Uterus (tissue), 4 donors: ENCODE data around the gene SERPINA5. TPM values are rescaled to one million over a fixed set of nuclear protein-coding genes. Genes with fewer than 3 reads are reported as not detected.

Experiments
- DNase-seq, 2 donors: peaks; one replicate each; pipeline ENCODE4 v3.0.0-alpha.2; 2019 to 2020
- H3K27ac ChIP-seq, 2 donors: fragments of 200-600 bp; sonication (generic); 1 replicate in 1 of 2; 2 replicates in 1 of 2; pipeline ENCODE4 v1.5.1; 2016 to 2018
- H3K27me3 ChIP-seq, 2 donors: fragments of 200-600 bp; sonication (generic); one replicate each; pipeline ENCODE4 v1.5.1; 2018 to 2019; ENCODE audit warnings: control low read depth in 1 of 2
- H3K36me3 ChIP-seq, 2 donors: fragments of 200-600 bp; sonication (generic); one replicate each; pipeline ENCODE4 v1.5.1; 2019; ENCODE audit warnings: control low read depth in 1 of 2
- H3K4me1 ChIP-seq, 2 donors: fragments of 200-600 bp; sonication (generic); one replicate each; pipeline ENCODE4 v1.5.1; 2018 to 2019; ENCODE audit warnings: control low read depth in 1 of 2
- H3K4me3 ChIP-seq, 2 donors: fragments of 200-600 bp; sonication (generic); 1 replicate in 1 of 2; 2 replicates in 1 of 2; pipeline ENCODE4 v1.5.1; 2018 to 2019; ENCODE audit warnings: mild to moderate bottlenecking in 1 of 2
- H3K9me3 ChIP-seq, 2 donors: fragments of 200-600 bp; sonication (generic); one replicate each; pipeline ENCODE4 v1.5.1; 2019; ENCODE audit warnings: control low read depth in 1 of 2
- CTCF ChIP-seq, 4 experiments: fragments of 200-600 bp in 2 of 4; fragments of 450-650 bp in 2 of 4; sonication (generic) in 2 of 4; IDR thresholded peaks; one replicate each; pipeline ENCODE4 v1.5.1; 2016 to 2019; ENCODE audit warnings: antibody characterized with exemption in 4 of 4, mild to moderate bottlenecking in 2 of 4, moderate library complexity in 1 of 4
- POLR2A ChIP-seq, 2 donors: fragments of 450-650 bp; IDR thresholded peaks; one replicate each; pipeline ENCODE4 v1.6.1; 2016; ENCODE audit warnings: antibody characterized with exemption in 2 of 2, mild to moderate bottlenecking in 1 of 2, moderate library complexity in 1 of 2
- intact Hi-C: fragments of 100-400 bp; cut with DNase I; formaldehyde crosslinking; loops from one replicate; pipeline ENCODE4 v1.15.1; 2023; ENCODE audit warnings: low total_unique reads
- total RNA-seq, 4 donors: library from RNA; depleted of rRNA in 3 of 4; stranded (reverse); fragments of >200 nt in 3 of 4; gene quantifications; one replicate each; pipeline versions ENCODE4 v1.1.0 to v1.2.4, GENCODE V29; 2014 to 2023
- donor health status: DM: yes; HTN: yes; CAD: no.

Gene SERPINA5
- total RNA-seq, 4 donors from 2014 or later: under 0.01 to 19.6 (median 3.2) TPM

- Histone ChIP-seq H3K9me3 (no peaks in the 10 kb centered on the region), H3K4me3 (no peak overlapping the region), H3K27me3 (no peaks in the 10 kb centered on the region), H3K4me1 (no peaks in the 10 kb centered on the region), H3K27ac (no peak overlapping the region), H3K36me3 (no peaks in the 10 kb centered on the region)
- DNase-seq: no peak
- intact Hi-C loops: no loop called here
- TF ChIP-seq CTCF (IDR thresholded peaks at IDR 0.05) (no peak), POLR2A (IDR thresholded peaks at IDR 0.05) (no peak)
These were observed 49.8 kb downstream of the SERPINA5 start for GRCh38 chr14:94631050-94631449.

- intact Hi-C loops: no loop called here
- no peak for DNase-seq
- Histone ChIP-seq H3K27ac (no peak overlapping the region), H3K4me3 (no peak overlapping the region), H3K4me1 (no peaks in the 10 kb centered on the region), H3K27me3 (no peaks in the 10 kb centered on the region), H3K36me3 (no peaks in the 10 kb centered on the region), H3K9me3 (no peaks in the 10 kb centered on the region)
- TF ChIP-seq POLR2A (IDR thresholded peaks at IDR 0.05) (no peak), CTCF (IDR thresholded peaks at IDR 0.05) (no peak)
These were observed 50.5 kb downstream of the SERPINA5 start for GRCh38 chr14:94631536-94632304.

GRCh38 chr14:94632305-94632590 lies 51.0 kb downstream of the SERPINA5 start:
- intact Hi-C loops: no loop called here
- H3K27ac ChIP-seq: no peak overlapping the region
- no peaks in the 10 kb centered on the region for H3K4me1 ChIP-seq
- no peak for TF ChIP-seq POLR2A (IDR thresholded peaks at IDR 0.05)
- no peak overlapping the region for H3K4me3 ChIP-seq
- H3K9me3 ChIP-seq: no peaks in the 10 kb centered on the region
- no peaks in the 10 kb centered on the region for H3K36me3 ChIP-seq
- H3K27me3 ChIP-seq: no peaks in the 10 kb centered on the region
- no peak for DNase-seq

GRCh38 chr14:94633121-94633520 lies 51.9 kb downstream of the SERPINA5 start:
- Histone ChIP-seq H3K27ac (no peak overlapping the region), H3K9me3 (no peaks in the 10 kb centered on the region), H3K4me3 (no peak overlapping the region), H3K4me1 (no peaks in the 10 kb centered on the region), H3K36me3 (no peaks in the 10 kb centered on the region), H3K27me3 (no peaks in the 10 kb centered on the region)
- intact Hi-C loops: no loop called here
- DNase-seq: no peak
- TF ChIP-seq POLR2A (IDR thresholded peaks at IDR 0.05): no peak
- TF ChIP-seq CTCF (IDR thresholded peaks at IDR 0.05): no peak

- Histone ChIP-seq H3K27ac (no peak overlapping the region), H3K4me3 (no peak overlapping the region), H3K4me1 (no peaks in the 10 kb centered on the region), H3K27me3 (no peaks in the 10 kb centered on the region), H3K36me3 (no peaks in the 10 kb centered on the region), H3K9me3 (no peaks in the 10 kb centered on the region)
- DNase-seq: no peak
- intact Hi-C loops: no loop called here
- TF ChIP-seq POLR2A (IDR thresholded peaks at IDR 0.05) (no peak), CTCF (IDR thresholded peaks at IDR 0.05) (no peak)
These were observed 53.9 kb downstream of the SERPINA5 start for GRCh38 chr14:94635154-94635553.
